ENCODE results near the gene ANKRD40CL.
"Not testable (repeated sequence)": the region's sequence is repeated elsewhere in the genome, so short reads cannot be mapped to it uniquely, and the experiment has no call there.

The ANKRD40CL gene, protein sequence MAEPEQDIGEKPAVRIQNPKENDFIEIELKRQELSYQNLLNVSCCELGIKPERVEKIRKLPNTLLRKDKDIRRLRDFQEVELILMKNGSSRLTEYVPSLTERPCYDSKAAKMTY

DNA sequence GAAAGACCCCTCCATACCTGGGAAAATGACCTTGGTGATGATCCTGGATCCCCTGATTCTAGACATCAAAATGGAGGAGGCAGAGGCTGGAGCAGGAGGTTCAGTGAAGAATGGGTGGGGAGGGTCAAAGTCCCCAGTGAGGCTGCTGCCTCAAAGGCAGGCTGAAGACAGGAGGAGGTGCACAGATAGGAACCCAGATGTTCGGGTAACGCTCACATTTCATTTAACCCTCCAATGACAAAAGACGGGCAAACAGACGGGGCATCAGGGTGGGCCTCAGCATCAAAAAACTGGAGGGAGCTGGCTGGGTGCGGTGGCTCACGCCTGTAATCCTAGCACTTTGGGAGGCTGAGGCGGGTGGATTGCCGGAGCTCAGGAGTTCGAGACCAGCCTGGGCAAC lies at the start of gene ANKRD40CL:
ANKRD40CL (minus strand) TSS at position 73 of the 400 bp plus-strand sequence. CDS start 605 bp downstream, outside the sequence.
- DNase-seq, result no peak

DNA sequence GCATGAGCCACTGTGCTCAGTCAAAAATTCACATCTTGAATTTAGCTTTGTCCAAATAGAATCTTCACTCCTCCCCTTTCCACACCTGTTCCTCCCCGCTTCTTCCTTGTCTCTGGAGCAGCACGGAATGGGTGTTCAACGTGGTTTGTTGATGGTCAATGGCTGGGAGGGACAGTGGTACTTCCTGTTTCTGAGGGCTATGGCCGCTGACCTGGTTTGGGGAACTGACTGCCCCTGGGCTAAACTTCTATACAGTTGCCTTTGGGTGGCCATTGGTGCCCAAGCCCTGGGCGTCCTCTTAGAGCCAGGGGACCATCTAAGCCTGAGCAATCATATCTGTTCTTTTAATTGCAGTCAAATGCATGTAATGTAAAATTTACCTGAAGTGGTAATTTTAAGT lies 49.0 kb upstream of the ANKRD40CL start:
- DNase-seq, result no peak

DNA sequence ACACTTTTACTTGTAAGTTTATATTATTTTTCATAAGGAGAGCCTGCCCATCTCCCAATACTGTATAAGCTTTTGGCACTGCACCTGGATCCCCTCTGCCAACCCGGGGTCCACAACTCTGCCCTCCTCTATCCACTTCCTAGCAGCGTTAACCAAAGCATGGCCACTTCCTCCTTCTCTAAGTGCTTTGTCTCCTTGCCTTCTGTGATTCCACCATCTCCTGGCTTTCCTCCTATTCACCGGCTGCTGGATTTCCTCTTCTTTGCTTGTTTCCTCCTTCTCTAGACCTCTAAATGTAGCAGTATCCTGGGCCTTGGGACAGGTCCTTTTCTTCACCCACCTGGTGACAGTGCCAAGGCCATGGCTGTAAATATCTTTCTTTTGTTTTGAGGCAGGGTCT lies 48.1 kb upstream of the ANKRD40CL start:
- no peak for DNase-seq

GRCh38 chr17:50813583-50813982 lies 46.3 kb upstream of the ANKRD40CL start:
- no peak for DNase-seq

DNA sequence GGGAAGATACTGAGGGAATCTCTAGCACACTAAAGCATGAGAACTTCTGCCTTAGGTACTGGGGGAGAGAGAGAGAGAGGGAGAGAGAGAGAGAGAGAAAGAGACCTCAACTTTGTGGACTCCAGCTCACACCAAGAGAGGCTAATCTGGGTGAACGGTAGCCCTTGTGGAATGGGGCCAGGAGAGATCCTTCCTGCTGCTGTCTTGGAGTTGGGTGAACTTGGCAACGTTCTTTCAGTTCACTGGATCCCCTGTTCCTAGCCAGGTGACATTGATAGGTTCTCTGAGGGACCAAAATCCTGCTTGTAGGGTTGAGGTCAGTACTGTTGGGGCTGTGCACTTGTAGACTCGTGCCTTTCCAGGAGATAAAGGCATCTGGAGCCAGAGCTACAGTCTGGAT lies 41.6 kb upstream of the ANKRD40CL start:
- no peak for DNase-seq

GRCh38 chr17:50808413-50808812 lies 41.1 kb upstream of the ANKRD40CL start:
- DNase-seq, result no peak

- no peak for DNase-seq
These were observed 40.4 kb upstream of the ANKRD40CL start for GRCh38 chr17:50807675-50808074.

- no peak for DNase-seq
These were observed 39.7 kb upstream of the ANKRD40CL start for GRCh38 chr17:50807009-50807408.

DNA sequence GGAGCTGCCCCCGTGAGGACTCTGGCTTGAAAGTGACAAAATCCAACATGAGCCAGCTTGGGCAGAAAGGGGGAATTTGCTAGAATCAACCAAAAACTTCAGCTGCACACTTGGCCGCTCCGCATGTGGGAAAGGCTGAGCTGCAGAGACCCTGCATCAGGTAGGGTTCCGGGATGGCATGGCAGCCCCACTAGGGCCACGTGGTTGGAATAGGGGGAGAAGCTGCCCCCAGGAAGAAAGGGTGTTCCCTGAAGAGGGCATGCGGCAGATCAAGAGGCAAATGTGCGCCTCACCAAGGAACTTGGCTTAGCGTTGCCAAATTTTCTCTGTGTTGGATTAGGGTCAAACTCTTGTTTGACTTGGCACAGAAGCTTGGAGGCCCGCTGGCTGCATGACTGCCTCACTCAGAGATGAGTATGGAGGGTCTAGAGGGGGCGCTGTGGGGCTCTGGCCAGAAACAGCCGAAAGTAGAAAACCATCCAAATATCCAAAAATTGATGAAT lies 38.9 kb upstream of the ANKRD40CL start:
- no peak for DNase-seq

GRCh38 chr17:50805486-50805885 lies 38.2 kb upstream of the ANKRD40CL start:
- DNase-seq, result no peak

GRCh38 chr17:50804749-50805475 lies 37.6 kb upstream of the ANKRD40CL start:
- not testable (repeated sequence) for DNase-seq

DNA sequence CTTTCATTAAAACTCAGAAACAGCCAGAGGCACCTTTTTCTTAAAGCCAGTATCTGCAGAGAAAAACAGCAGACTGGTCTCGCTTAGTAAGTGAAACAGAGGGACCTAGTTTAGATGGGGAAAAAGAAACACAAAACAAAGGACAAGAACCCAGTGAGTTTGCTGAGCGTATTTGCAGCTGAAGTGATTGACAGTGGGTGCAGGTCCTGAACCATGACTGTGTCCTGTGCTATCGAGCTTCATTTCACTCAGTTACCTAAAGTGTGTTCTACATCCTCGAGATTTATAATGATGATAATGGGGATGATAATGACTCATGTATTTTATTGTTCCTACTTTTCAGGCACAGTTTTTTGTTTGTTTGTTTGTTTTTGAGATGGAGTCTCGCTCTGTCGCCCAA lies 36.4 kb upstream of the ANKRD40CL start:
- no peak for DNase-seq

- DNase-seq, result no peak
These were observed 35.6 kb upstream of the ANKRD40CL start for GRCh38 chr17:50802609-50803571.

- no peak for DNase-seq
These were observed 32.9 kb upstream of the ANKRD40CL start for GRCh38 chr17:50800196-50800700.

DNA sequence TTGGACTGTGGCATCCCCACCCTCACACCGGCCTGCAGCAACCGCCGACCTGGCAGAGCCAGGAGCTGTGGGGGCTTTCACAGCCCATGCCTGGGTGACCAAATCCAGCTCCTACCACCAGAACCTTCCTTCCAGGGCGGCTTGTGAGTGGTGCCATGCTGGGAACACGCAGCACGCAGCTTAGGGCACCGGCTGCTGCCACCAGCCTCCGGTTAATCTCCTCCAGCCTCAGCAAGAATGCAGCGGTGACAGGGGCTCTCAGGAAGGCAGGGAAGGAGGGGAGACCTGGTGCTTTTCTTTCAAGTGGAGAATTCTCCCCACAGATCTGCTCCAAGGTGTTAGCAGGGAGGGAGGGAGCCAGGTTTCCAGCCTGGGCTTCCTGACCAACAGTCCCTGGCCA lies 32.3 kb upstream of the ANKRD40CL start:
- no peak for DNase-seq

GRCh38 chr17:50798424-50799288 lies 31.3 kb upstream of the ANKRD40CL start:
- no peak for DNase-seq

DNA sequence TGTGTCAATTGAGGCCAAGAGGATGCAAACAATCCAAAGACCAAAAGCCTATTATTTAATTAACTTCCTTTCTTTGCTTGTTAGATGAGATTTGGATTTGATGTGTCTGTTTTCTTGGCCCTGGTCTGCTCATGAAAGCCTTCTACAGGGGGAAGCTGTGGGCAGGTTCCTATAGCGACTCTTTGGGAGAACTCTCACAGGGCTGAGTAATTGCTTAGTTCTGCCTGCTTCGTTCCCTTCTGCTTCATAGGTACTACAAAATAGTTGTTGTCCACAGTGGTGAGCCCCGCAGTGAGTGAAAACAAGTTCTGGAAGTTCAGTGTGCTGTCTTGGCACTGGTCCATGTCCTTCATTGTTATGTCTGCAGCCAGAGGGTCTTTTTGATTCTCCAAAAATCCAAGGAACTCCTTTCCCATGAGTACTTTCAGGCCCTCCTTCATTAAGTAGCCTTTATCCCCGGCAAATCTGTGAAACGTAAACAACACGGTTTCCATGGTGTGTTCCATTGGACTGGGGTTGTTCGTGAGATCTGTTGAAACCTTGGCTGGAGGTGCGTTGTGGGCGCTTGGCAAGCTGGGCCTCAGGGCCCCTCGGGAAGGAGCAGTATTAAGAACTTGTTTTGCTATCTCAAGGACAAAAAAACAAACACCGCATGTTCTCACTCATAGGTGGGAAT lies 30.0 kb upstream of the ANKRD40CL start:
- no peak for DNase-seq

DNA sequence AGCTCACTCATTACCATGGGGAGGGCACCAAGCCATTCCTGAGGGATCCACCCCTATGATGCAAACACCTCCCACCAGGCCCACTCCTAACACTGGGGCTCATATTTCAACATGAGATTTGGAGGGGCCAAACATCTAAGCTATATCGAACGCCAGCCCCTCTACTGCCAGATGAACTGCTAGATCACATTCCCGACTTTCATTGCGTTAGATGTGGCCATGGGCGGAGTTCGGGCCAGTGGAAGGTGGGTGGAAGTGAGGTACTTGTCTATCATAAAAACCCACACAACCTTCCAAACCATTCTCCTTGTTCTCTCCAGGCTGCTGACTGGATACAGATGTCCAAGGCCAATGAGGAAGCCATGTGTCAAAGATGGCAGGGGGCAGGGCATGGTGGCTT lies 27.0 kb upstream of the ANKRD40CL start:
- no peak for DNase-seq

DNA sequence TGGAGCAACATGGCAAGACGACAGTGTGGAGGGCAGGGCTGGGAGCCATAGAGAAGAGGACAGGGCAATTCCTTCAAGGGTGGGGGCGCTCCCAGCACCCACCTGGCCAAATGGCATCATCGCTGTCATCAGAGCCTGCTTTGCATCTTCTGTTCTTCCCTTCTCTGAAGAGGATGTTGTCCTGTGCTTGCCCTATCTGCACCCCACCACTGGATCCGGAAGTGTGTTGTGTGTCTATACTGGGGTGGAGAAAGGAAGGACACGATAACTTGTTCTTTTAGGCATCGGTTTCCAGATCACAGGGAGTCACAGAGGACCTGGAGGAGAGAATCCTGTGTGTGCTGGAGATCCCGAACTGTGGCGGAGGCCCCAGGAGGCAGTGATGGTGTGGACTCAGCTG lies 25.7 kb upstream of the ANKRD40CL start:
- DNase-seq, result no peak

GRCh38 chr17:50792132-50792531 lies 24.8 kb upstream of the ANKRD40CL start:
- no peak for DNase-seq

DNA sequence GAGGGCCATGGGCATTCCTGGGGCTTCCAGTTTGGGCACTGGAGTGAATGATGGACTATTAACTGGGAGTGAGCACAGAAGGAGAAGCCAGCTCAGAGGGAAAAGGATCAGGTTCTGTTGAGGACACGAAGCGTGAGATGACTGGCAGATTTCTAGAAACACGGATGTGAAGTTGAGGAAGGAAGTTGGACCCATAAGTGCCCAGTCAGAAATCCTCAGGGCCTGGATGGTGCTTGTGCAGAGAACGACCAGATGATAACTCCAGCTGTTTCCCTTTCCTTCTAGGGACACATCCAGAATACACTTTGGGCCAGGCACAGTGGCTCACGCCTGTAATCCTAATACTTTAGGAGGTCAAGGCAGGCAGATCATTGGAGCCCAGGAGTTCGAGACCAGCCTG lies 23.3 kb upstream of the ANKRD40CL start:
- DNase-seq, result no peak

- DNase-seq, result no peak
These were observed 19.8 kb upstream of the ANKRD40CL start for GRCh38 chr17:50787106-50787505.

Measured in T1000 (cell line).